OCI-LY7 (cell line): ENCODE data around the gene SNAI3. TPM values are rescaled to one million over a fixed set of nuclear protein-coding genes. Genes with fewer than 3 reads are reported as not detected.

ENCODE experiments used
- BruUV-seq: library from RNA; stranded (reverse); fragments of 400-500 nt; replicated peaks from 2 replicates; lab custom pipeline; 2021; lab: Mats Ljungman, UMichigan
- CTCF ChIA-PET: fragments of 300-600 bp; sonication (Branson Sonifier 250); formaldehyde crosslinking; loops from one replicate; lab custom pipeline; 2022; ENCODE audit warnings: antibody characterized with exemption; ENCODE audit not compliant: unreplicated experiment; lab: Charles Lee
- POLR2A ChIA-PET: fragments of 300-600 bp; sonication (Branson Sonifier 250); formaldehyde crosslinking; loops from one replicate; lab custom pipeline; 2022; ENCODE audit warnings: antibody characterized with exemption; lab: Charles Lee
- DNase-seq: peaks from one replicate; pipeline ENCODE4 v3.0.0-alpha.2; 2015; ENCODE audit warnings: low spot score
- H2AFZ ChIP-seq: fragments of 200-600 bp; sonication (generic), shearing (Covaris generic); 2 replicates; pipeline ENCODE4 v1.6.1; 2014; ENCODE audit warnings: mild to moderate bottlenecking, antibody characterized with exemption, low read length, moderate library complexity
- H3K27ac ChIP-seq: fragments of 200-600 bp; sonication (generic); 2 replicates; pipeline ENCODE4 v1.5.1; 2014; ENCODE audit warnings: mixed run types, low read depth, mild to moderate bottlenecking, moderate library complexity, low read length, inconsistent platforms; ENCODE audit not compliant: poor library complexity, severe bottlenecking
- H3K36me3 ChIP-seq: fragments of 200-600 bp; sonication (generic); 2 replicates; pipeline ENCODE4 v1.6.1; 2014; ENCODE audit warnings: mild to moderate bottlenecking, antibody characterized with exemption, low read length, moderate library complexity, mixed read lengths; ENCODE audit not compliant: insufficient read depth
- H3K4me1 ChIP-seq: fragments of 200-600 bp; sonication (generic); 2 replicates; pipeline ENCODE4 v1.5.1; 2014; ENCODE audit warnings: mild to moderate bottlenecking, low read length; ENCODE audit not compliant: insufficient read depth, poor library complexity, severe bottlenecking
- H3K4me2 ChIP-seq: fragments of 200-600 bp; sonication (generic); 2 replicates; pipeline ENCODE4 v1.6.1; 2014; ENCODE audit warnings: mild to moderate bottlenecking, low read length
- H3K4me3 ChIP-seq: fragments of 200-600 bp; sonication (generic); 2 replicates; pipeline ENCODE4 v1.5.1; 2014; ENCODE audit warnings: mild to moderate bottlenecking, low read depth, low read length; ENCODE audit not compliant: poor library complexity, severe bottlenecking
- H3K79me2 ChIP-seq: fragments of 200-600 bp; sonication (generic); 2 replicates; pipeline ENCODE4 v1.6.1; 2016; ENCODE audit warnings: low read depth, mild to moderate bottlenecking, low read length, moderate library complexity, mixed read lengths; ENCODE audit not compliant: insufficient read depth
- H3K9me2 ChIP-seq: fragments of 200-600 bp; sonication (generic); 2 replicates; pipeline ENCODE4 v1.6.1; 2016; ENCODE audit warnings: mild to moderate bottlenecking, low read length, mixed read lengths; ENCODE audit not compliant: insufficient read depth
- H3K9me3 ChIP-seq: fragments of 200-600 bp; sonication (generic); 2 replicates; pipeline ENCODE4 v1.6.1; 2014; ENCODE audit warnings: mild to moderate bottlenecking, mixed run types, low read length, mixed read lengths
- H4K20me1 ChIP-seq: fragments of 200-600 bp; sonication (generic); 2 replicates; pipeline ENCODE4 v1.6.1; 2014; ENCODE audit warnings: mild to moderate bottlenecking, antibody characterized with exemption, low read length, moderate library complexity, mixed read lengths; ENCODE audit not compliant: insufficient read depth
- CTCF ChIP-seq: fragments of 200-600 bp; sonication (generic); conservative IDR thresholded peaks from 2 replicates; pipeline ENCODE4 v1.5.1; 2014; ENCODE audit warnings: mild to moderate bottlenecking, antibody characterized with exemption, low read length, moderate library complexity, mixed read lengths
- EZH2phosphoT487 ChIP-seq: fragments of 200-600 bp; sonication (generic); IDR thresholded peaks from 2 replicates; pipeline ENCODE4 v1.6.1; 2018; ENCODE audit warnings: low read depth, borderline replicate concordance, mild to moderate bottlenecking, mixed run types, antibody characterized with exemption, low read length, moderate library complexity, mixed read lengths
- intact Hi-C: fragments of 100-400 bp; cut with micrococcal nuclease; formaldehyde crosslinking; loops from one replicate; pipeline ENCODE4 v1.10.0; 2022; ENCODE audit not compliant: unreplicated experiment
- total RNA-seq, 2 experiments: library from RNA; depleted of rRNA in 1 of 2; stranded (reverse); fragments of >200 nt in 1 of 2; shearing (Covaris generic) in 1 of 2; gene quantifications; 2 replicates each; pipeline ENCODE4 v1.2.3, GENCODE V29; 2014 to 2022

SNAI3 gene
- total RNA-seq, 2 experiments from 2014 or later = 3.1 to 3.3 TPM

GRCh38 chr16:88696441-88696840, 10.1 kb upstream of the SNAI3 start:
- Histone ChIP-seq H4K20me1 (no peaks in the 10 kb centered on the region), H3K79me2 (0 out of 2 replicates have a peak, but pooled peaks cover 2% of the 10 kb centered on the region), H2AFZ (no peak overlapping the region), H3K4me1 (peaks cover 49% of the 10 kb centered on the region), H3K36me3 (peaks cover 24% of the 10 kb centered on the region; the same call in 1 of the 2 replicates), H3K4me3 (no peak overlapping the region), H3K9me3 (no peaks in the 10 kb centered on the region), H3K27ac (no peak overlapping the region), H3K9me2 (no peaks in the 10 kb centered on the region), H3K4me2 (no peak overlapping the region)
- POLR2A ChIA-PET = no interaction called here
- DNase-seq = no peak
- TSS peak; percentile 93 for BruUV-seq
- CTCF ChIA-PET = interaction anchor here (0.6 kb wide), 1 partner anchor 8 kb away, joined by 3 read pairs; no protein-coding TSS in a partner anchor
- intact Hi-C loops = no loop called here
- no peak for TF ChIP-seq CTCF

GRCh38 chr16:88695753-88696152, 9.4 kb upstream of the SNAI3 start:
- intact Hi-C loops = no loop called here
- ChIA-PET POLR2A (no interaction called here), CTCF (interaction anchor here (0.6 kb wide), 1 partner anchor 9 kb away, joined by 3 read pairs; no protein-coding TSS in a partner anchor)
- Histone ChIP-seq H3K9me2 (no peaks in the 10 kb centered on the region), H4K20me1 (no peaks in the 10 kb centered on the region), H3K4me1 (peaks cover 42% of the 10 kb centered on the region), H3K27ac (no peak overlapping the region), H3K79me2 (no peaks in the 10 kb centered on the region), H3K4me2 (no peak overlapping the region), H3K9me3 (no peaks in the 10 kb centered on the region), H3K36me3 (peaks cover 24% of the 10 kb centered on the region; the same call in 1 of the 2 replicates), H2AFZ (no peak overlapping the region), H3K4me3 (no peak overlapping the region)
- BruUV-seq = no TSS peak
- DNase-seq = no peak
- TF ChIP-seq CTCF = no peak
- TF ChIP-seq EZH2phosphoT487 = no peak

- Histone ChIP-seq H4K20me1 (no peaks in the 10 kb centered on the region), H3K4me2 (no peak overlapping the region), H3K9me3 (no peaks in the 10 kb centered on the region), H2AFZ (no peak overlapping the region), H3K36me3 (peaks cover 24% of the 10 kb centered on the region; the same call in 1 of the 2 replicates), H3K79me2 (no peaks in the 10 kb centered on the region), H3K9me2 (no peaks in the 10 kb centered on the region), H3K4me3 (no peak overlapping the region), H3K27ac (no peak overlapping the region), H3K4me1 (peaks cover 36% of the 10 kb centered on the region)
- TF ChIP-seq CTCF (no peak), EZH2phosphoT487 (no peak)
- POLR2A ChIA-PET = no interaction called here
- DNase-seq = no peak
- BruUV-seq = no TSS peak
- CTCF ChIA-PET = no interaction called here
- intact Hi-C loops = no loop called here
Measured at GRCh38 chr16:88695218-88695617, 8.9 kb upstream of the SNAI3 start.
